CD4-positive, alpha-beta T cell treated with Interleukin-15 for 1 hour (primary cell): ENCODE measurements around the gene UBA1.

Source experiments
- DNase-seq: peaks from one replicate; pipeline ENCODE4 v3.0.0-alpha.2; 2020

The UBA1 gene

GRCh38 chrX:47193475-47194193, at the start of gene UBA1:
Gene UBA1, plus strand, starts transcription at chrX:47193829. Its CDS starts 4,974 bp downstream, at chrX:47198803.
- peak; percentile 97 for DNase-seq

GRCh38 chrX:47143894-47144625, 49.6 kb upstream of the UBA1 start:
- peak; percentile 37 for DNase-seq

- peak; percentile 94 for DNase-seq
These were observed 48.8 kb upstream of the UBA1 start, which contains the start of the genes NDUFB11 and RBM10 for GRCh38 chrX:47144626-47145394. Gene NDUFB11, minus strand, starts transcription at chrX:47144702. Its CDS starts 23 bp downstream, at chrX:47144679. Gene RBM10, plus strand, starts transcription at chrX:47145221. Its CDS starts 2,261 bp downstream, at chrX:47147482.

GRCh38 chrX:47145395-47146120, 48.1 kb upstream of the UBA1 start:
- no peak for DNase-seq

- no peak for DNase-seq
These were observed 47.3 kb upstream of the UBA1 start for GRCh38 chrX:47146121-47146935.

GRCh38 chrX:47146936-47147859, 46.4 kb upstream of the UBA1 start:
- DNase-seq, result no peak

GRCh38 chrX:47148946-47149345, 44.7 kb upstream of the UBA1 start:
- DNase-seq, result no peak

GRCh38 chrX:47151435-47151834, 42.2 kb upstream of the UBA1 start:
- DNase-seq, result no peak

- no peak for DNase-seq
These were observed 36.8 kb upstream of the UBA1 start for GRCh38 chrX:47156611-47157520.

GRCh38 chrX:47158131-47158530, 35.5 kb upstream of the UBA1 start:
- no peak for DNase-seq

GRCh38 chrX:47158781-47159180, 34.8 kb upstream of the UBA1 start:
- no peak for DNase-seq

GRCh38 chrX:47160781-47161180, 32.8 kb upstream of the UBA1 start:
- no peak for DNase-seq

- no peak for DNase-seq
These were observed 30.6 kb upstream of the UBA1 start for GRCh38 chrX:47162927-47163583.

- no peak for DNase-seq
These were observed 29.2 kb upstream of the UBA1 start for GRCh38 chrX:47164420-47164819.

- DNase-seq, result no peak
These were observed 27.5 kb upstream of the UBA1 start for GRCh38 chrX:47166126-47166525.

GRCh38 chrX:47168495-47169073, 25.0 kb upstream of the UBA1 start:
- DNase-seq, result no peak

GRCh38 chrX:47169273-47169672, 24.4 kb upstream of the UBA1 start:
- no peak for DNase-seq

GRCh38 chrX:47169726-47170515, 23.7 kb upstream of the UBA1 start:
- DNase-seq, result no peak
